ENCODE results near the gene ADAMTS17. TPM values are rescaled to one million over a fixed set of nuclear protein-coding genes. Genes with fewer than 3 reads are reported as not detected.

ADAMTS17 gene
- total RNA-seq, 1 experiment from 2014 or later = 1.5 TPM

DNA sequence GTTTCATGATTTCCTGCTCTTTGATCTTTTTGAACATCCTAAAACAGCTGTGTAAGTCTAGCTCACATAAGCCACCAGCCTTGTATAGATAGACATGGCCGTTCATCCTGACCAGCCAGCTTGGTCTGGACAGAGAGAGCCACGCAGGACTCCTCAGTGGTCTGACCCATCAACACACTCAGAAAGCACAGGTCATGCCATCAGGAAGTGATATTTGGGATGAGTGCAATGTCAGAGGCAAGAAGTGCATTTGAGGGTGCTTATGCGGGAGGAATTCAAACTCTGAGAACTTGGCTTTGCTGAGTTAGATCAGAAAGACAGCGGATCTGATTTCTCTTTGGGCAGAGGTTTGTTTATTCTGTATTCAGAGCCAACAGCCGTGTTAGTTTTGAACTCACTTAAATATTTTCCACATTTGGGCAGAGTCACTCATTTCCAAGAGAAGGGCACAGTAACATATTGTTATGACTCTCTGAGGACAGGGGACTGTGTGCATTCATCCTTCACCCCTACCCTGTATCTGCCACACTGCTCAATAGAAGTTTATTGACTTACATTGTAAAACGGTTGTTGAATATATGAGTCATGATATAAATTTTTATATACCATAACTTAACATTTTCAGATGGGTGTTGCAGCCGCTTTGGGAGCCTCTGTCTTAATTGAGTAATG is 383.2 kb downstream of the ADAMTS17 start:
- Mint-ChIP-seq H3K4me1 (ENCODE audit: low read depth, unreplicated experiment) (no peaks in the 10 kb centered on the region), H3K27me3 (ENCODE audit: insufficient read depth, unreplicated experiment) (no peaks in the 10 kb centered on the region), H3K27ac (ENCODE audit: unreplicated experiment) (no peak overlapping the region), H3K36me3 (ENCODE audit: insufficient read depth, unreplicated experiment) (no peaks in the 10 kb centered on the region), H3K4me3 (ENCODE audit: unreplicated experiment) (no peak overlapping the region), H3K9me3 (ENCODE audit: unreplicated experiment) (no peaks in the 10 kb centered on the region)
- BruUV-seq (replicated peaks) = no TSS peak
- ChIA-PET POLR2A (no interaction called here), CTCF (interaction anchor here (0.6 kb wide), 1 partner anchor 381 kb away, joined by 10 read pairs; no protein-coding TSS in a partner anchor)
- Histone ChIP-seq H3K9me3 (no peaks in the 10 kb centered on the region), H3K27me3 (replicated peaks; ENCODE audit: control insufficient read depth, insufficient read depth, low read length) (no peaks in the 10 kb centered on the region), H3K36me3 (ENCODE audit: control insufficient read depth, insufficient read depth, low read length) (no peaks in the 10 kb centered on the region), H3K4me1 (no peaks in the 10 kb centered on the region), H3K4me3 (ENCODE audit: low read depth, low read length) (no peak overlapping the region)
- intact Hi-C loops (cut with micrococcal nuclease; ENCODE audit: unreplicated experiment) = no loop called here
- no peak for TF ChIP-seq CTCF (IDR thresholded peaks at IDR 0.05; ENCODE audit: insufficient read depth in 1 of 2, low read depth in 1 of 2, low read length in 1 of 2, severe bottlenecking in 1 of 2, unreplicated experiment in 1 of 2)
- DNase-seq = no peak

DNA sequence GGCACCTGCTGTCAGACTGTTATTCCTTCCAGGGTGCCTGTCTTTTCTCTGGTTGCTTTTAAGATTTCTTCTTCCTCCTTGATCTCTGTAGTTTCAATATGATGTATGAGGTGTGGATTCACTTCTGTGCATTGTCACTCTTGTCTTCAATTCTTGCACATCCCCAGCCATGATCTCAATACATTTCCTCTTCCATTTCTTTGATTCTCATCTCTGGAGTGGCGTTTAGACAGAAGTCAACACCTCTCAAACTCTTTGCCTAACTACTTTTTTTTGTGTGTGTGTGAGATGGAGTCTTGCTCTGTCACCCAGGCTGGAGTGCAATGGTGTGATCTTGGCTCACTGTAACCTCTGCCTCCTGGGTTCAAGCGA is 384.1 kb downstream of the ADAMTS17 start:
- Histone ChIP-seq H3K4me3 (ENCODE audit: low read depth, low read length) (no peak overlapping the region), H3K9me3 (no peaks in the 10 kb centered on the region), H3K27me3 (replicated peaks; ENCODE audit: control insufficient read depth, insufficient read depth, low read length) (no peaks in the 10 kb centered on the region), H3K36me3 (ENCODE audit: control insufficient read depth, insufficient read depth, low read length) (no peaks in the 10 kb centered on the region), H3K4me1 (no peaks in the 10 kb centered on the region)
- no peaks in the 10 kb centered on the region for H3K4me1 Mint-ChIP-seq (ENCODE audit: low read depth, unreplicated experiment)
- ChIA-PET POLR2A (no interaction called here), CTCF (interaction anchor here (0.6 kb wide), 1 partner anchor 382 kb away, joined by 10 read pairs; no protein-coding TSS in a partner anchor)
- DNase-seq = no peak
- no peaks in the 10 kb centered on the region for H3K9me3 Mint-ChIP-seq (ENCODE audit: unreplicated experiment)
- no peaks in the 10 kb centered on the region for H3K36me3 Mint-ChIP-seq (ENCODE audit: insufficient read depth, unreplicated experiment)
- no peak overlapping the region for H3K4me3 Mint-ChIP-seq (ENCODE audit: unreplicated experiment)
- no peak overlapping the region for H3K27ac Mint-ChIP-seq (ENCODE audit: unreplicated experiment)
- H3K27me3 Mint-ChIP-seq (ENCODE audit: insufficient read depth, unreplicated experiment) = no peaks in the 10 kb centered on the region
- no peak for TF ChIP-seq CTCF (IDR thresholded peaks at IDR 0.05; ENCODE audit: insufficient read depth in 1 of 2, low read depth in 1 of 2, low read length in 1 of 2, severe bottlenecking in 1 of 2, unreplicated experiment in 1 of 2)
- no TSS peak for BruUV-seq (replicated peaks)
- intact Hi-C loops (cut with micrococcal nuclease; ENCODE audit: unreplicated experiment) = no loop called here

DNA sequence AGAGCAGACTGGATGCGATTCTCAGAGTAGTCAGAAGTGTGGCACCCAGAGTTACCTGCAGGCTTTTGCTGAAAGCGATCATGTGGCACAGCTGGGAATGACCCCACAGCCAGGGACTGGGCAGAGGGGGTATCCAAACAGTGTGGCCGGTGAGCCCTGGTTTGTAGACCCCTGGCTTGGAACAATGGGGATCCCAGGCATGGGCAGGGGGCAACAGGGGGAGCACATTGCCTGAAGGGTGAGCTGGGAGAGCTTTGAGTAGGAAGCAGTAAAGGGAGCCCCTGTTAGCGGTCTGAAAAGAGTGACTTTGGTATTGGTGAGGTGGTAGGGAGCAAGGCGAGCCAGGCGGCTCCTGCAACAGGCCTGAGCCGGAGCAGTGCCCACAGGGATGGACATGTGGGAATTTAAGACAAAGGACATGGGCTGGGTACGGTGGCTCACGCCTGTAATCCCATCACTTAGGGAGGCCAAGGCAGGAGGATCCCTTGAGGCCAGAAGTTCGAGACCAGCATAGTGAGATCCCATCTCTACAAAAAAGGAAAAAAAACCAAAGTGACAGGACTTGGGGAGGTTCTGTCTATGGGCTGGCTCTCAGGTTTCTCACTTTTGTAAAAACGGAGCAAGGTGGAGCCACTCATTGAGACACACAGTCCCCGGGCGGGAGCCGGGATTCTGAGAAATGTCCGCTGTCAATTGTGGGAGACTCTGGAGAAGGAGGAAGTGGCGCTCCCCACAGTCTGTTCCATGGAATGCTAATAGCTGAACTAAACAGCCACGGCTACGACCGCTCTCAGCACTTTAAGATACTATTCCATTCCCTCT is 384.7 kb downstream of the ADAMTS17 start:
- no TSS peak for BruUV-seq (replicated peaks)
- Histone ChIP-seq H3K36me3 (ENCODE audit: control insufficient read depth, insufficient read depth, low read length) (no peaks in the 10 kb centered on the region), H3K27me3 (replicated peaks; ENCODE audit: control insufficient read depth, insufficient read depth, low read length) (no peaks in the 10 kb centered on the region), H3K4me3 (ENCODE audit: low read depth, low read length) (no peak overlapping the region), H3K4me1 (no peaks in the 10 kb centered on the region), H3K9me3 (no peaks in the 10 kb centered on the region)
- no peaks in the 10 kb centered on the region for H3K36me3 Mint-ChIP-seq (ENCODE audit: insufficient read depth, unreplicated experiment)
- intact Hi-C loops (cut with micrococcal nuclease; ENCODE audit: unreplicated experiment) = no loop called here
- CTCF ChIA-PET = no interaction called here
- H3K4me3 Mint-ChIP-seq (ENCODE audit: unreplicated experiment) = no peak overlapping the region
- H3K27ac Mint-ChIP-seq (ENCODE audit: unreplicated experiment) = no peak overlapping the region
- TF ChIP-seq CTCF (IDR thresholded peaks at IDR 0.05; ENCODE audit: insufficient read depth in 1 of 2, low read depth in 1 of 2, low read length in 1 of 2, severe bottlenecking in 1 of 2, unreplicated experiment in 1 of 2) = no peak
- H3K9me3 Mint-ChIP-seq (ENCODE audit: unreplicated experiment) = no peaks in the 10 kb centered on the region
- no peak for DNase-seq
- POLR2A ChIA-PET = no interaction called here
- H3K27me3 Mint-ChIP-seq (ENCODE audit: insufficient read depth, unreplicated experiment) = no peaks in the 10 kb centered on the region
- H3K4me1 Mint-ChIP-seq (ENCODE audit: low read depth, unreplicated experiment) = no peaks in the 10 kb centered on the region
